ENCODE measurements around the gene KLHDC3. TPM values are rescaled to one million over a fixed set of nuclear protein-coding genes. Genes with fewer than 3 reads are reported as not detected.

The KLHDC3 gene
- total RNA-seq, 1 donor from 2014 or later: 52.1 TPM

DNA sequence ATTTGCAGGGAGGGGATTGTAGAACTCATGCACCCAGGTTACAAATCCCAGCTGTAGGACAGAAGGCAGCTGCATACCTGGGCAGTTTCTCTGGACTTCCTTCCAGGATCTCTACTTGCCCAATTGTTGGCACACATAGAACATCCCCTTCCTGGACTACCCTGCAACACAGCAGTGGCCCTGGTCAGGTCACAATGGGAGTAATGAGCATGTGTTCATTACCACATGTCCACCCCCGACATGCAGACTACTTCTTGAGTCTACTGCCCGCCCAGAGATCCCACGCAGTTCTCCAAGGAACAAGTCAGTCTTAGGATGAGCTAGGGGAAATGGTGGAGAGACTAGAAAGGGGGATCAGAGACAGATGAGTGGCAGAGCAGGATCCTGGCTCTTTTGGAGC lies 40.1 kb upstream of the KLHDC3 start:
- TF ChIP-seq POLR2A (IDR thresholded peaks at IDR 0.05) (no peak), POLR2AphosphoS5 (IDR thresholded peaks at IDR 0.05; ENCODE audit: insufficient read depth in 1 of 2, low read depth in 1 of 2) (no peak), CTCF (IDR thresholded peaks at IDR 0.05) (no peak)
- H3K9me3 ChIP-seq: no peaks in the 10 kb centered on the region
- H3K36me3 ChIP-seq: peaks cover 0 to 6% of the 10 kb centered on the region in 2 donors
- peaks cover 27% of the 10 kb centered on the region for H3K4me1 ChIP-seq
- intact Hi-C loops (cut with DNase I): no loop called here
- H3K27ac ChIP-seq: no peak overlapping the region
- no peak overlapping the region for H3K4me3 ChIP-seq
- no peak for DNase-seq (ENCODE audit: extremely low spot score in 2 of 2)
- no peaks in the 10 kb centered on the region for H3K27me3 ChIP-seq

DNA sequence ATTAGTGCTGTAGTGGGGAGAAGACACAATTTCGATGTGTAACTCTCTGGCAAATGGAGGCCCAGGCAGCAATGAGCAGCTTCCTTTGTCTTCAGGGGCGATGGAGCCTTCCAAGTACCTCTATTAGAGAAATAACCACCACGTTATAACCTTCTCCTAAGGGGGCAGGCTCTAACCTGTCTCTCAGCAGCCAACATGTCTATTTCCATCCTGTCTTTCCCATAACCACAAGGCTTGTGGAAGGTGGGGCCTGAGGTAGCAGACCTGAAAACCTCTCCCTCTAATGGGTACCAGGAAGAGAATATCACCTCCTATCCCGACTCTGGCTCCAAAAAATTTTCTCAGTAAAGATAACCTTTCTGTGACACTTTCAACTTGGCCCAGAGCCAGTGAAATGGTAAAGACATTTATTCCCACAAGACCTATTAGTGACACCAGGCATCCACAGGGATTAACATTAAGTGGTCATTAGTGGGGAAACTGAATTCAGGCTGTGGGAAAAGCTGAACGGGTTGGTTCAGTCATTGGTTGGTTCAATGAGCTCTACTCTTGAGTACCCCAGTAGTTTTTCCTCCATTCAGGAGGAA lies 39.0 kb upstream of the KLHDC3 start:
- H3K36me3 ChIP-seq: no peaks in the 10 kb centered on the region
- H3K27me3 ChIP-seq: no peaks in the 10 kb centered on the region
- TF ChIP-seq POLR2AphosphoS5 (IDR thresholded peaks at IDR 0.05; ENCODE audit: insufficient read depth in 1 of 2, low read depth in 1 of 2) (no peak), POLR2A (IDR thresholded peaks at IDR 0.05) (no peak), CTCF (IDR thresholded peaks at IDR 0.05) (no peak)
- peaks cover 34% of the 10 kb centered on the region for H3K4me1 ChIP-seq
- H3K4me3 ChIP-seq: no peak overlapping the region
- H3K27ac ChIP-seq: no peak overlapping the region
- no peaks in the 10 kb centered on the region for H3K9me3 ChIP-seq
- intact Hi-C loops (cut with DNase I): no loop called here
- no peak for DNase-seq (ENCODE audit: extremely low spot score in 2 of 2)

DNA sequence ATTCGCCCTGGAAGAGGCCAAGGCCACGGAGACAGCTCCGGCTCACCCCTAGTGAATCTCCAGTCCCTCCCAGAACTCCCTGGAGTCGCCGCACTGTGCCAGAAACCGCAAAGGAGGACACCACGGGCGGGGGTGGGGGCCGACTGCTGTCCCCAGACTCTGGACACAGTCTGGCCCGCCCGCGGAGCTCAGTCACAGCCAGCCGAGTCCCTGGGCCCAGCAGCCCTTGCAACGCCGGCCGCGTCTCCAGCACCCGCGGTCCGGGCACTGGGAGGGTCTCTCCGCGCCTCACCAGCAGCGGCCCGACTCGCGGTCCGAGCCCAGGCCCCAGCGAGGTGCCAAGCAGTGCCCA lies 35.6 kb upstream of the KLHDC3 start:
- Histone ChIP-seq H3K27me3 (no peaks in the 10 kb centered on the region), H3K36me3 (no peaks in the 10 kb centered on the region), H3K4me1 (peaks cover 42% of the 10 kb centered on the region), H3K9me3 (no peaks in the 10 kb centered on the region), H3K27ac (peak overlapping the region; percentile 89), H3K4me3 (peak overlapping the region; percentile 71 to 83)
- TF ChIP-seq CTCF (IDR thresholded peaks at IDR 0.05): no peak
- TF ChIP-seq POLR2A (IDR thresholded peaks at IDR 0.05): no peak
- no peak for TF ChIP-seq POLR2AphosphoS5 (IDR thresholded peaks at IDR 0.05; ENCODE audit: insufficient read depth in 1 of 2, low read depth in 1 of 2)
- DNase-seq (ENCODE audit: extremely low spot score in 2 of 2): no peak
- intact Hi-C loops (cut with DNase I): no loop called here

- intact Hi-C loops (cut with DNase I): no loop called here
Measured at GRCh38 chr6:42978839-42979522, 35.1 kb upstream of the KLHDC3 start, which contains the start of gene PEX6. TSS of gene PEX6 (minus strand) at chr6:42979181. CDS start at chr6:42979150, 31 bp downstream.

More at GRCh38 chr6:42978839-42979522, 35.1 kb upstream of the KLHDC3 start, which contains the start of gene PEX6:
- Histone ChIP-seq H3K4me1 (peaks cover 48% of the 10 kb centered on the region), H3K9me3 (no peaks in the 10 kb centered on the region), H3K27ac (peak within 1 kb of the TSS; percentile 89), H3K4me3 (peak within 1 kb of the TSS; percentile 71 to 83), H3K36me3 (no peaks in the 10 kb centered on the region), H3K27me3 (no peaks in the 10 kb centered on the region)
- no peak for DNase-seq (ENCODE audit: extremely low spot score in 2 of 2)
- TF ChIP-seq POLR2A (IDR thresholded peaks at IDR 0.05) (peak in 1 of 2 donors; percentile 28), POLR2AphosphoS5 (IDR thresholded peaks at IDR 0.05; ENCODE audit: insufficient read depth in 1 of 2, low read depth in 1 of 2) (peak in 1 of 2 donors; percentile 81), CTCF (IDR thresholded peaks at IDR 0.05) (no peak)

All from vagina (tissue), 2 donors.